ENCODE measurements around the gene NAPB. TPM values are rescaled to one million over a fixed set of nuclear protein-coding genes. Genes with fewer than 3 reads are reported as not detected.

Gene NAPB
- total RNA-seq, 1 donor from 2014 or later = 10.8 TPM

- Histone ChIP-seq H3K27me3 (ENCODE audit: control insufficient read depth, insufficient read depth, low read length) (no peaks in the 10 kb centered on the region), H3K36me3 (ENCODE audit: control insufficient read depth, insufficient read depth, low read length) (peaks cover 20% of the 10 kb centered on the region), H3K4me3 (ENCODE audit: low read depth, low read length) (no peak overlapping the region)
- DNase-seq (ENCODE audit: low read depth) (no peak), FAIRE-seq (no peak)
- no peak for TF ChIP-seq CTCF (IDR thresholded peaks at IDR 0.05; ENCODE audit: insufficient read depth, low read length, severe bottlenecking)
Observed at GRCh38 chr20:23375827-23376226, 45.5 kb downstream of the NAPB start.

- FAIRE-seq (no peak), DNase-seq (ENCODE audit: low read depth) (no peak)
Observed at GRCh38 chr20:23374441-23374840, 46.8 kb downstream of the NAPB start.

GRCh38 chr20:23371496-23371895 lies 49.8 kb downstream of the NAPB start:
- Histone ChIP-seq H3K27me3 (ENCODE audit: control insufficient read depth, insufficient read depth, low read length) (no peaks in the 10 kb centered on the region), H3K36me3 (ENCODE audit: control insufficient read depth, insufficient read depth, low read length) (peaks cover 26% of the 10 kb centered on the region), H3K4me3 (ENCODE audit: low read depth, low read length) (no peak overlapping the region)
- no peak for TF ChIP-seq CTCF (IDR thresholded peaks at IDR 0.05; ENCODE audit: insufficient read depth, low read length, severe bottlenecking)
- DNase-seq (ENCODE audit: low read depth) (no peak), FAIRE-seq (no peak)

More at GRCh38 chr20:23374441-23374840, 46.8 kb downstream of the NAPB start:
- Histone ChIP-seq H3K36me3 (ENCODE audit: control insufficient read depth, insufficient read depth, low read length) (peaks cover 26% of the 10 kb centered on the region), H3K27me3 (ENCODE audit: control insufficient read depth, insufficient read depth, low read length) (no peaks in the 10 kb centered on the region), H3K4me3 (ENCODE audit: low read depth, low read length) (no peak overlapping the region)
- TF ChIP-seq CTCF (IDR thresholded peaks at IDR 0.05; ENCODE audit: insufficient read depth, low read length, severe bottlenecking) = no peak

- no peak for FAIRE-seq
- no peak overlapping the region for H3K4me3 ChIP-seq (ENCODE audit: low read depth, low read length)
- DNase-seq (ENCODE audit: low read depth) = no peak
- H3K36me3 ChIP-seq (ENCODE audit: control insufficient read depth, insufficient read depth, low read length) = peaks cover 25% of the 10 kb centered on the region
- H3K27me3 ChIP-seq (ENCODE audit: control insufficient read depth, insufficient read depth, low read length) = no peaks in the 10 kb centered on the region
- TF ChIP-seq CTCF (IDR thresholded peaks at IDR 0.05; ENCODE audit: insufficient read depth, low read length, severe bottlenecking) = no peak
Observed at GRCh38 chr20:23370873-23371272, 50.4 kb downstream of the NAPB start.

GRCh38 chr20:23370274-23370673 lies 51.0 kb downstream of the NAPB start:
- peaks cover 24% of the 10 kb centered on the region for H3K36me3 ChIP-seq (ENCODE audit: control insufficient read depth, insufficient read depth, low read length)
- TF ChIP-seq CTCF (IDR thresholded peaks at IDR 0.05; ENCODE audit: insufficient read depth, low read length, severe bottlenecking) = no peak
- H3K4me3 ChIP-seq (ENCODE audit: low read depth, low read length) = no peak overlapping the region
- no peaks in the 10 kb centered on the region for H3K27me3 ChIP-seq (ENCODE audit: control insufficient read depth, insufficient read depth, low read length)
- DNase-seq (ENCODE audit: low read depth) = no peak
- no peak for FAIRE-seq

GRCh38 chr20:23369072-23369823 lies 52.0 kb downstream of the NAPB start:
- Histone ChIP-seq H3K36me3 (ENCODE audit: control insufficient read depth, insufficient read depth, low read length) (peaks cover 25% of the 10 kb centered on the region), H3K4me3 (ENCODE audit: low read depth, low read length) (no peak overlapping the region), H3K27me3 (ENCODE audit: control insufficient read depth, insufficient read depth, low read length) (no peaks in the 10 kb centered on the region)
- no peak for TF ChIP-seq CTCF (IDR thresholded peaks at IDR 0.05; ENCODE audit: insufficient read depth, low read length, severe bottlenecking)
- DNase-seq (ENCODE audit: low read depth) (no peak), FAIRE-seq (no peak)

All from bronchial epithelial cell (primary cell).